ENCODE measurements around the gene MCU.

DNA sequence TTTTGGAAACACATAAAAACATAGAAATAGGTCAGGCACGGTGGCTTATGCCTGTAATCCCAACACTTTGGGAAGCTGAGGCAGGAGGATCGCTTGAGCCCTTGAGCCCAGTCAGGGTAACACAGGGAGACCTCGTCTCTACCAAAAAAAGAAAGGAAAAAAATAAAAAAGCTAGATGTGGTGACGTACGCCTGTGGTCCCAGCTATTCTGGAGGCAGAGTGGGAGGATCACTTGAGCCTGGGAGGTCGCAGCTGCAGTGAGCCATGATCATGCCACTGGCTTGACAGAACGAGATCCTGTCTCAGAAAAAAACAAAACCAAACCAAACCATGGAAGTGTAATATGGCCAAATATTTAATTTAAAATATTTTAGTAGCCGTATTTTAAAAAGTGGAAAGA is 55.6 kb downstream of the MCU start:
- TF ChIP-seq, protein P1, sequence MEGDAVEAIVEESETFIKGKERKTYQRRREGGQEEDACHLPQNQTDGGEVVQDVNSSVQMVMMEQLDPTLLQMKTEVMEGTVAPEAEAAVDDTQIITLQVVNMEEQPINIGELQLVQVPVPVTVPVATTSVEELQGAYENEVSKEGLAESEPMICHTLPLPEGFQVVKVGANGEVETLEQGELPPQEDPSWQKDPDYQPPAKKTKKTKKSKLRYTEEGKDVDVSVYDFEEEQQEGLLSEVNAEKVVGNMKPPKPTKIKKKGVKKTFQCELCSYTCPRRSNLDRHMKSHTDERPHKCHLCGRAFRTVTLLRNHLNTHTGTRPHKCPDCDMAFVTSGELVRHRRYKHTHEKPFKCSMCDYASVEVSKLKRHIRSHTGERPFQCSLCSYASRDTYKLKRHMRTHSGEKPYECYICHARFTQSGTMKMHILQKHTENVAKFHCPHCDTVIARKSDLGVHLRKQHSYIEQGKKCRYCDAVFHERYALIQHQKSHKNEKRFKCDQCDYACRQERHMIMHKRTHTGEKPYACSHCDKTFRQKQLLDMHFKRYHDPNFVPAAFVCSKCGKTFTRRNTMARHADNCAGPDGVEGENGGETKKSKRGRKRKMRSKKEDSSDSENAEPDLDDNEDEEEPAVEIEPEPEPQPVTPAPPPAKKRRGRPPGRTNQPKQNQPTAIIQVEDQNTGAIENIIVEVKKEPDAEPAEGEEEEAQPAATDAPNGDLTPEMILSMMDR (IDR thresholded peaks at IDR 0.05): no peak
- no peak for TF ChIP-seq POLR2A (IDR thresholded peaks at IDR 0.05)
